NT2/D1 (cell line): Measurements from ENCODE around the gene NR2E3.

ENCODE experiments used
- DNase-seq: peaks from one replicate; pipeline ENCODE4 v3.0.0-alpha.2; 2011; ENCODE audit warnings: low read depth, low spot score
- H3K27me3 ChIP-seq: 2 replicates; pipeline ENCODE4 v1.6.0; 2011; ENCODE audit warnings: mild to moderate bottlenecking; ENCODE audit not compliant: insufficient read length, insufficient read depth
- H3K36me3 ChIP-seq: 2 replicates; pipeline ENCODE4 v1.6.1; 2011; ENCODE audit warnings: mild to moderate bottlenecking, low read length, mixed read lengths; ENCODE audit not compliant: insufficient read depth, insufficient read length
- H3K4me1 ChIP-seq: 2 replicates; pipeline ENCODE4 v1.5.1; 2011; ENCODE audit not compliant: insufficient read depth, insufficient read length
- H3K4me3 ChIP-seq: 2 replicates; pipeline ENCODE4 v1.5.1; 2011; ENCODE audit warnings: low read depth; ENCODE audit not compliant: insufficient read length
- H3K9ac ChIP-seq: 2 replicates; pipeline ENCODE4 v1.6.0; 2011; ENCODE audit warnings: low read depth; ENCODE audit not compliant: insufficient read length
- H3K9me3 ChIP-seq: 2 replicates; pipeline ENCODE4 v1.5.1; 2011; ENCODE audit warnings: mild to moderate bottlenecking, low read length; ENCODE audit not compliant: insufficient read depth
- SUZ12 ChIP-seq: IDR thresholded peaks from 2 replicates; pipeline ENCODE4 v1.6.1; 2011; ENCODE audit not compliant: insufficient read length, insufficient read depth; ENCODE audit errors: extremely low read depth
- YY1 ChIP-seq: IDR thresholded peaks from 2 replicates; pipeline ENCODE4 v1.6.1; 2011; ENCODE audit not compliant: insufficient read length, insufficient read depth
- ZNF274 ChIP-seq: IDR thresholded peaks from 2 replicates; pipeline ENCODE4 v1.6.1; 2011; ENCODE audit warnings: mild to moderate bottlenecking, low read depth, low read length

Gene NR2E3

DNA sequence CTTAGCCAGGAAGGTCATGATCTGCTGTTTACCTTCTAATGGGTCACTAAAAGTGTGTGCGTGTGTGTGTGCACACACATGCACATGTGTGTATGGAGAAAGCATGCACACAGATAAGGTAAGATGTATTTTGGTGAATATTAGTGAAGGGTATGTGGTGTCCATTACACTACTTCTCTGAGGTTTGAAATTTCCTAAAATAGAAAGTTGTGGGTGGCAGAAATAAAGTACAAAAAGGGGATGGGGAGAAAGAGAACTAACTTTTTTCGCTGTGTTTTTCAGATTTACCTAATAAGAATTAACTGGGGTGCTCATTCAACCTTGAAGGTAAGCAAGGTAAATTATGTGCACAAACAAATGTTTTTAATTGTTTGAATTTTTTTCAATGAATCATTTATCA, 24.4 kb upstream of the NR2E3 start:
- no peaks in the 10 kb centered on the region for H3K4me1 ChIP-seq
- TF ChIP-seq ZNF274 (no peak), SUZ12 (no peak), YY1 (no peak)
- no peak overlapping the region for H3K9ac ChIP-seq
- DNase-seq = no peak
- no peaks in the 10 kb centered on the region for H3K27me3 ChIP-seq
- no peak overlapping the region for H3K4me3 ChIP-seq
- no peaks in the 10 kb centered on the region for H3K36me3 ChIP-seq
- H3K9me3 ChIP-seq = no peaks in the 10 kb centered on the region

DNA sequence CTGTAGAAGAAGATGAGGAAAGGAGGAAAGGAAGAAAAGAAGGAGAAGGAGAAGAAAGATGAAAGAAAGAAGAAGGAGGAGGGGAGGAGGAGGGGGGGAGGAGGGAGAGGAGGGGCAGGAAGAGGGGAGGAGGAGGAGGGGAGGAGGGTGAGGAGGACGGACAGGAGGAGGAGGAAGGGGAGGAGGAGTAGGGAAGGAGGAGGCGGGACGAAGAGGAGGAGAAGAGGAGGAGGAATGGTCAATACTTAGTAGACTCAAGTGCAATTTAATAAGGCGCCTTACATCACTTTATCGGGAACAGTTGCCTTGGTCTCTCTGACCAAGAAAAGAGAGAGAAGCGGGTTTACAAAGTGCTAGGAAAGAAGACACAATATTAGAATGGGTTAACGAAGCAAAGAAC, 23.7 kb upstream of the NR2E3 start:
- Histone ChIP-seq H3K27me3 (no peaks in the 10 kb centered on the region), H3K4me1 (no peaks in the 10 kb centered on the region), H3K9me3 (no peaks in the 10 kb centered on the region), H3K36me3 (no peaks in the 10 kb centered on the region), H3K4me3 (no peak overlapping the region), H3K9ac (no peak overlapping the region)
- TF ChIP-seq SUZ12 = no peak
- TF ChIP-seq ZNF274 = no peak
- TF ChIP-seq YY1 = no peak
- DNase-seq = no peak

DNA sequence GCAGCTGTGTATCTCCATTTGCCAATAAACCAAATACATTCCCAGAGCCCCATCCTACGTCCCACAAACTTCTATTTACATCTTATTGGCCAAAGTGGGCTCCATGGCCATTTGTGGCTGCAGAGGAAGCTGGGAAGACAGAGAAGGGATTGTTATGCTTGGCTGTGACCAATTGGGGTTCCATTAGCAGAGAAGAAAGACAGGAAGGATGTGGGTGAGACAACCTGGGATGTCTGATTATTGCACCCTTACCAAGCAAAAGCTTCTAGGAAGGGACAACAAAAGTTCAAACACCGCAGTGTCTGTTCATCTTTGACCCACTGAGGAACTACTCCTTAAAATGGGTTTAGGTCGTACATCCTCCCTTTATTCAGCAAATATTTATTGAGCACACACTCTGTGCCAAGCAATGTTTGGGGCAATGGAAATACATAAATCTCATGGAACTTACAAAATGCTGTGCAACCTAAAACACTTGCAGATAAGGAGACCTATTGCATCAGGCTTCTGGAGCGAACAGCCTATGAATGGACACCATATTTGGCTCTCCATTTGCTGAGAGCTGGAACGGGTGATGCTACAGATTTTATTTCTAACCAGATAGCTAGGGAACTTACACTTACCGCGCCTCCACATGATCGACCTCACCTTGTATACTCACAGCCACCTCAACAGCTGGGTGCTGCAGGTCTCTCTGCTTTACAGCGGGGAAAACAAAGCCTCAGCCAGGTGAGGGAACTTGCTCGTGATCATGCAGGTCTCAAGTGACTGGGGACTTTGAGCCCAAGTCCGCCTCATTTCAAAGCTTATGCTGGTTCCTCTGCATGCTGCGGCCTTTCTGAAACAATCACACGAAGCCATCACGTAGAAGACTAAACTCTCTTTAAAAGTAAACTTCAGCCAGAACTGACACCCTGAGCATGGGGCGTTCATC, 21.4 kb upstream of the NR2E3 start:
- no peaks in the 10 kb centered on the region for H3K4me1 ChIP-seq
- H3K9ac ChIP-seq = no peak overlapping the region

DNA sequence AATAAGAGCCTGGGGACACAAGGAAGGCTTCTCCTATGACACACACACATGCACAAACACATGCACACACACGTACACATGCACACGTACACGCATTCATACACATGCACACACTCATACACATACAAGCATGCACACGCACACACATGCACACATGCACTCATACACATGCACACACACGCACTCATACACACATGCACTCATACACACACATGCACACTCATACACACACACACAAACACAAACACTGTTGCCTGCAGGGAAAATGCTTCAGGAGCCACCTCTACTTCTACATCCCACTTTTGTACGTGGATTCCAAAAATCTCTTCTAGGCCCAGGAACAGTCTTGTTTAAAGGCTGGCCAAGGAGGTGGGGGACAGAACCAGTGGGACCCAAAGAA, 20.7 kb upstream of the NR2E3 start:
- H3K36me3 ChIP-seq = no peaks in the 10 kb centered on the region
- no peaks in the 10 kb centered on the region for H3K4me1 ChIP-seq
- TF ChIP-seq ZNF274 (no peak), YY1 (no peak), SUZ12 (no peak)
- H3K27me3 ChIP-seq = no peaks in the 10 kb centered on the region
- no peaks in the 10 kb centered on the region for H3K9me3 ChIP-seq
- H3K9ac ChIP-seq = no peak overlapping the region
- H3K4me3 ChIP-seq = no peak overlapping the region
- no peak for DNase-seq

More for the DNA sequence above, 21.4 kb upstream of the NR2E3 start:
- Histone ChIP-seq H3K4me3 (no peak overlapping the region), H3K9me3 (no peaks in the 10 kb centered on the region), H3K36me3 (no peaks in the 10 kb centered on the region), H3K27me3 (no peaks in the 10 kb centered on the region)
- TF ChIP-seq YY1 (no peak), SUZ12 (no peak), ZNF274 (no peak)
- no peak for DNase-seq

DNA sequence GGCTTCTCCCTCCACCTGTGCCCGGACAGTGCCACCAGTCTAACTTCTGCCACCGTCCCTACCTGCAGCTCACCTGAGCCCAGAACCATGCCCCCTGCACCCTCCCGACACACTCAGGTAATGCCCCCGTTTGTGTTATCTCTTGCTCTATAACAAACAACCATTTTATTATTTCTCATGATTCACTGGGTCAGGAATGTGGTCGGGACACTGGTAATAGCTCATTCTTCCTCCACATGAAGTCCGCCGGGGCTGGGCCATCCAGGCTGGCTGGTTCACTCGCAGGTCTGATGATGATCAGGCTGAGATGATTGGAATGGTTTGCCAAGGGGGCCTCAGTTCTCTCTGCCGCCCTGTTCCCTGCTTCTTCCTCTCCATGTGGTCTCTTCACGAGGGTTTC, 20.3 kb upstream of the NR2E3 start:
- Histone ChIP-seq H3K9ac (no peak overlapping the region), H3K36me3 (no peaks in the 10 kb centered on the region), H3K4me3 (no peak overlapping the region), H3K9me3 (no peaks in the 10 kb centered on the region), H3K27me3 (no peaks in the 10 kb centered on the region), H3K4me1 (no peaks in the 10 kb centered on the region)
- TF ChIP-seq ZNF274 = no peak
- no peak for TF ChIP-seq SUZ12
- no peak for TF ChIP-seq YY1
- no peak for DNase-seq

DNA sequence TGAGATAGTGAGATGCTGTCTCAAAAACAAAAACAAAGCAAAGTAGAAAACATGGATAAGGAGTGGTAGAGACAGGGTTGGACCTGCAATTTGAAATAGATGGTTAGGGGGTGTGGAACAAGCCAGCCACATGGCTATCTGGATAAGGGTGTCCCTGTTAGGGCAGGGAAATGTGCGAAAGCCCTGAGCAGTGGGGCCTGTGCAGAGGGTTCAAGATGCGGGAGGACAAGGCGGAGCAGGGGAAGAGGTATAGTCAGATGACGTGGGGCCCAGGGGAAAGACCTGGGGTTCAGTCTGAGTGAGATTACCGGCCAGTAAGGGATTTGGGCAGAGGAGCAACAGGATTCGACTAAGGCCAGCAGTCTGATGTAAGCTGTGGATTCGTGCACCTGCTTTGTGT, 18.4 kb upstream of the NR2E3 start:
- no peaks in the 10 kb centered on the region for H3K4me1 ChIP-seq
- no peak overlapping the region for H3K4me3 ChIP-seq
- no peak for DNase-seq
- no peaks in the 10 kb centered on the region for H3K9me3 ChIP-seq
- H3K27me3 ChIP-seq = no peaks in the 10 kb centered on the region
- no peaks in the 10 kb centered on the region for H3K36me3 ChIP-seq
- TF ChIP-seq ZNF274 = no peak
- TF ChIP-seq YY1 = no peak
- no peak for TF ChIP-seq SUZ12
- H3K9ac ChIP-seq = no peak overlapping the region

DNA sequence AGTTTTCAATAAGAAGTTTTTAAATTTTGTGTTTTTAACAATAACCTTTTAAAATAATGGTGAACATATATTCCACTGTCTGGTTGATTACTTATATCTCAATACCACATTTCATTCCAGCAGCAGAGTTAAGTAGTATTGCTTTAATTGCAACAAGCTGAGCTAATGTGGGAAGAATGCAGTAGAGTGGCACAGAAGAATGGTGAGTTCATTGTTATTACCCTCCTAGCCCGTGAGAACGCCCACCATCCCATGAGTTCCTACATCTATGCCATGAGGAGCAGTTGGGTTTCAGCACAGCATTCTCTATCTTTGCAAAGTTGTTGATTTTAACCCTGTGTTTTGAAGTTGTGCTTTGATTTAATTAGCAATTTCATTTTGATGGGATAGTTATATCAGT, 17.8 kb upstream of the NR2E3 start:
- Histone ChIP-seq H3K9me3 (no peaks in the 10 kb centered on the region), H3K9ac (no peak overlapping the region), H3K27me3 (no peaks in the 10 kb centered on the region), H3K4me3 (no peak overlapping the region), H3K4me1 (no peaks in the 10 kb centered on the region), H3K36me3 (no peaks in the 10 kb centered on the region)
- no peak for DNase-seq
- TF ChIP-seq ZNF274 = no peak
- TF ChIP-seq YY1 = no peak
- TF ChIP-seq SUZ12 = no peak
